Left hindlimb (tissue), 1 donor: ENCODE data around the gene AGBL3.
"Not testable (repeated sequence)": the region's sequence is repeated elsewhere in the genome, so short reads cannot be mapped to it uniquely, and the experiment has no call there.

Experiments used
- DNase-seq: peaks from one replicate; pipeline ENCODE4 v3.0.0-alpha.2; 2018

Gene AGBL3

DNA sequence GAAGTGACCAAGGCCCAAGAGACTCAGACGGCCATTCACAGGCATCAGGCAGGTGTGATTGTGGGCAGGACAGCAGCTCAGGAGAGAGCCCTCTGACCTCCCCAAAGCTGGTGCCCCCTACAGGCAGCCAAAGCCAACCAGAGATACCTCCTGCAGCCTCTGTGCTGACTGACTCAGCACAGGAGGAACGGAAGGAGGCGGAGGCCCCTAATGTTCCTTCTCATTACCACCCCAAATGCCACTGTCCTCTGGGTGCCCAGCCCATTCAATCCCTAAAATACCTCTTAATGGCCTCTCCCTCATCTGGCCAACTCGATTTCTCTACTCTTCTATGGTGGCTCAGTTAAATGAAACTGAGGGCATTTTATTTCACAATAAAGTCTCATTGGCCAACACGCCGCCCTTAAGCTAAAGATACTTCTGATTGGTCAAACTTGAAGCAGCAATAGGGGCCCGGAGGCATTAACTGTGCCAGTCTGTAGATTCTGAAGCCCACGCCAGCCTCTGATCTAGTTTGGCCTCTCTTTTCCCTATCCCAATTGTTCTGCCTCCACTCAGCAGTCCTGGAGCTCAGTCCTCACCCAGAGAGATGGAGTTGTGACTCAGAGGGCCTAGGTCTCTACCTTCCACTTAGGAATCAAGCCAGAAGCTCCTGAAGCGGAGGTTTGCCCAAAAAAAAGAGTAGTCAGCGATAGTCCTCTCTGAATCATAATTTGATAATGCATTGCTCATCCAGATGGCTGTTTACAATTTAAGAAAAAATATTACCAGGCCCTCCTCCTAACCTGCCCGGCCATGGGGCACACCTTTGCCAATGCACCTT, 183.0 kb downstream of the AGBL3 start:
- no peak for DNase-seq

GRCh38 chr7:135169964-135170273, 183.6 kb downstream of the AGBL3 start:
- DNase-seq, result no peak

DNA sequence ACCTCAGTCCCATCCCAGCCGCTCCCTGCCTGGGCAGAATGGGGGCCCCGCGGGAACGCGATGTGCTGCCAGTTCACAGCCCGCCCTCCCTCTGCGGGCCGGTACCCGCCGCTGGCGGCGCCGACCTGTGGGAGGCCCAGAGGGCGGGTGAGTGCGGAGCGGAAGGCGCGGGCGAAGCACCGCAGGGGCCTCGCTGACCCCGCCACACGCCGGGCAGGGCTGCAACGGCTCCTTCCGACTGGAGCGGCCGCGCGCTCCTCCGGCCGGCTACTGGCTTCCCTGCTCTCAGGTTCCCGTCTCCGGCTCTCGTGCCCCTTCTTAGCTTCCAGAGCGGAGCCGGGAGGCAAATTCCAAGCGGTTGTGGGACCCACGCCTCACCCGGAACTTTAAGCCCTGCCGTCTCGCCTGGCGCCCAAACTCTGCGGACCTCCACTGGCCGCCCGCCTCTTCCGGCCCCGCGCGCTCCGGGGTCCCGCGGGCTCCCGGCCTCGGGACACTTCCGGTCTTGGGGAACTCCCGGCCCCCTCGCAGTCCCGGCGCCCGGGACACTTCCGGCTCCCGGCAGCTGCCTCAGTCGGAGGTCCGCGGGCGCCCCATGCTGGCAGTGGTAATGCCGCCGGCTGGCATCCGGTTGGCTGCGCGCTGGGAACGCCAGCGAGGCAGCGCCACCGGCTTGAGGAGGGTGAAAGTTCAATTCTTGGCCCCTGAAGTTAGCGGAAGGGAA, 184.1 kb downstream of the AGBL3 start, which contains the start of gene CYREN:
CYREN (minus strand) TSS at position 434 of the 724 bp plus-strand sequence. CDS start 1,785 bp downstream, outside the sequence.
- DNase-seq, result peak; percentile 94

DNA sequence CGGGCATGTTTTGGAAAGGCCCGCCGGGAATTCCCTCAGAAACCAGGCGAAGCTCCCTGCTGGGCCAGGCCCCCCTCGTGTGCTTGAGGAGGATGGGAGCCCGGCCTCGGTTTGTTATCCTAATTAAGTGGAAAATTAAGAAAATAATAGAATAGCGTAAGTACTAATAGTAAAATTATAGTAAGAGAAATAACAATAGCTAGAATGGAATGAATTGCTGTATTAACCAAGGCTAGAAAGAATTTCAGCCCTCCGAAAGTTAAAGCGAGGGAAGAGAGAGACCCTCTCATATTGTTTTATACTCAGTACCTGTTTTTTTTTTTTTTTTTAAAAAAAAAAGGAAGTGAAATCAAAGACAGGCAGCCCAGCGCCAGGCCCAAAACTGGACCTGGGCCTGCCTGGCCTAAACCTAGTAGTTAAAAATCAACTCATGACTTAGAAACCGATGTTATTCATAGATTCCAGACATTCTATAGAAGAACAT, 184.7 kb downstream of the AGBL3 start:
- DNase-seq, result not testable (repeated sequence)

DNA sequence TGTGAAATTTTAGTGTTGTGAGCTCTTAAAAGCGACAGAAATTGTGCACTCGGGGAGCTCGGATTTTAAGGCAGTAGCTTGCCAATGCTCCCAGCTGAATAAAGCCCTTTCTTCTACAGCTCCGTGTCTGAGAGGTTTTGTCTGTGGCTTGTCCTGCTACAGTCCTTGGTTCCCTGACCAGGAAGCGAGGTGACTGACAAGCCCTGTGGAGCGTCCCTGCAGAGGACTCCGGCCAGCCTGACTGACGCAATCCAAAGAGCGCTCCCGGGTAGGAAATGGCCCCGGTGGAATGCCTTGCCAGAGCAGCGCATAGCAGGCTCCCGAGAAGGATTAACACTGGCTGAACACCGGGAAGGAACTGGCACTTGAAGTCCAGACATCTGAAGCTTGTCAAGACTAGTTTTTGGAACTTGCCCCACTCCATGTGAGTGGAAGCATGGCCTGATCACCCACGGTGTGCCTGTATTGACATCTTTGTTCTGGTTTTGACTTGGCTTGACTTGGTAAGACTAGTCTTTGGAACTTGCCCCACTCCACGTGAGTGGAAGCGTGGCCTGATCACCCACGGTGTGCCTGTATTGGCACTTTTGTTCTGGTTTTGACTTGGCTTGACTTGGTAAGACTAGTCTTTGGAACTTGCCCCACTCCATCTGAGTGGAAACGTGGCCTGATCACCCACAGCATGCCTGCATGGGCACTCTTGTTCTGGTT, 185.4 kb downstream of the AGBL3 start:
- not testable (repeated sequence) for DNase-seq

DNA sequence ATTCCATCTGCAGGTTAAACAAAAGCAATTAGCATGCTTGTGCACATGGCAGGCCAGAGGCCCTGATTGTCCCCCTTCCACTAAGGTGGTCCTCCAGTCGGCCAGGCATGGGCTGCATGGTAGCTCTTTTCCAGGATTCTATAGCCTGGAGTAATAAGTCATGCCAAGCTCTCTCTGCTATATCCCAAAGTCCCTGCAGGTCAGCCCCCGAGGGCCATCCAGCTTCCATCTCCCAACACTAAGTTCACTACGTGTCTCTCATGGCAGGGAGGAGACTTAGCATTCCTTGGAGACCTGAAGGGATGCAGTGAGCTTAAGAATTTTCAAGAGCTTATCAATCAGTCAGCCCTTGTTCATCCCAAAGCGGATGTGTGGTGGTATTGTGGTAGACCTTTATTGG, 187.6 kb downstream of the AGBL3 start:
- DNase-seq, result not testable (repeated sequence)

GRCh38 chr7:135174941-135175340, 188.6 kb downstream of the AGBL3 start:
- DNase-seq, result no peak

GRCh38 chr7:135175931-135176330, 189.6 kb downstream of the AGBL3 start:
- no peak for DNase-seq

- DNase-seq, result no peak
Observed at GRCh38 chr7:135177028-135177696, 190.9 kb downstream of the AGBL3 start.

DNA sequence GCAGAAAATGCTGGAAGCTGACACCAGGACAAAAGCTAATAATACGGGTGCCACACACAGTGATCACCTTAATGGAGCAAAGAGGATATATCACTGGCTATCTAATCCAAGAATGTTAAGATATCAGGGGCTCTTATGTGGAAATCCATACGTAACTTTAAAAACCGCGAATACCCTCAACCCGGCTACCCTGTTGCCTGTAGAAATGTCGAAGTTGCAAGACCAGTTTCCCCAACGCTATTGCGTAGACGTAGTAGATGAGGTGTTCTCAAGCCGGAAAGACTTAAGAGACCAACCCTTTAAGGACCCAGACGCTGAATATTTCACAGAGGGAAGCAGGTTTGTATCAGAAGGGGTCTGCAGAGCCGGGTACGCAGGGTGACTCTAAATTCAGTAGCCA, 192.1 kb downstream of the AGBL3 start:
- DNase-seq, result no peak

- DNase-seq, result no peak
Observed at GRCh38 chr7:135179321-135179925, 193.1 kb downstream of the AGBL3 start.

- DNase-seq, result no peak
Observed at GRCh38 chr7:135180122-135180521, 193.8 kb downstream of the AGBL3 start.

DNA sequence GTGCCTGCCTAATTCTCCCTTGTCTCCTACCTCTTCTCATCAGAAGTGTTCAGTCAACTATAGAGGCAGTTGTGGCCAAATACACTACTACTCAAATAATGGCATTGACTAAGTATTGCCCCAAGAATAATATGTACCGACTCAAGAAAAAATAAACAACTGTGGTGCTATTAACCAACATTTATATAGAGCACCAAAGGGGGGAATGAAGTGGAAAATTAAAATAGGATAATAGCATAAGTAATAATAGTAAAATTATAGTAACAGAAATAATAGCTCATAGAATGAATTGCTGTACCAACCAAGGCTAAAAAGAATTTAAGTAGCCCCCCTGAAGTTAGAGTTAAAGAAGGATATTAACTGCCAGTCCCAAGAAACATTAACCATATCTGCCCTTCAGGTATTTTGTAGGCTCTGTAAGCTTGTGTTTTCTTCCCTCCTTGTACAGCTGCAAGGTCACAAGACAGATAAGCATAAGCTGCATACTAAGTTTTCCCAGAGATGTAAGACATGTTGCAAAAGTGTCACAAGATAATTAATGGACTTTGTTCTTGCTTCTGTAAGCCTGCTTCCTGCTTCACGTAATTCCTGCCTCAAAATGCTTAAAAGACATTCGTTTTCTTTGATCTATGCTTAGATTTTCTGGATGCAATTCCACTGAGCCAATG, 195.1 kb downstream of the AGBL3 start:
- DNase-seq, result no peak

- DNase-seq, result no peak
Observed at GRCh38 chr7:135181929-135182678, 195.8 kb downstream of the AGBL3 start.

GRCh38 chr7:135183478-135183877, 197.2 kb downstream of the AGBL3 start:
- DNase-seq, result no peak

GRCh38 chr7:135184254-135184841, 198.0 kb downstream of the AGBL3 start:
- no peak for DNase-seq
